Pancreas (tissue), 10 donors: ENCODE measurements around the gene PAX8. TPM values are rescaled to one million over a fixed set of nuclear protein-coding genes. Genes with fewer than 3 reads are reported as not detected.
A peak's percentile ranks its signal among the peaks of the same experiment; 100 is the strongest.

ENCODE experiments used
- ATAC-seq, 4 donors: fragments of 200-7000 bp; cut with Tn5 transposase; one replicate each; pipeline versions ENCODE4 v1.8.0 to v1.9.1; 2020; ENCODE audit warnings: mild to moderate bottlenecking in 4 of 4, moderate library complexity in 4 of 4
- DNase-seq, 6 donors: peaks; one replicate each; pipeline ENCODE4 v3.0.0-alpha.2; 2020
- FAIRE-seq: peaks from 2 replicates; lab custom pipeline; 2012; peaks lifted over from hg19 to GRCh38; lab: Jason Lieb, UNC
- H3K27ac ChIP-seq, 4 donors: fragments of 200-600 bp; sonication (generic); 1 replicate in 3 of 4; 2 replicates in 1 of 4; pipeline versions ENCODE4 v1.5.0 to v1.8.0; 2020
- H3K27me3 ChIP-seq, 4 donors: fragments of 200-600 bp; one replicate each; pipeline ENCODE4 v1.8.0; 2021
- H3K36me3 ChIP-seq, 3 donors: fragments of 200-600 bp; sonication (generic) in 1 of 3; one replicate each; pipeline versions ENCODE4 v1.5.0 to v1.8.0; 2020 to 2021
- H3K4me1 ChIP-seq, 3 donors: fragments of 200-600 bp; one replicate each; pipeline ENCODE4 v1.8.0; 2021
- H3K4me3 ChIP-seq, 4 donors: fragments of 200-600 bp; sonication (generic) in 2 of 4; one replicate each; pipeline versions ENCODE4 v1.5.0 to v1.8.0; 2020 to 2021
- H3K9me3 ChIP-seq, 4 donors: fragments of 200-600 bp; one replicate each; pipeline ENCODE4 v1.8.0; 2021
- WGBS, 2 donors: extraction: QIAGEN DNeasy Blood & Tissue Kit; methylation state at CpG; one replicate each; pipeline ENCODE4 v1.1.7; 2013; 5-methylcytosine and 5-hydroxymethylcytosine counted together
- intact Hi-C, 3 donors: fragments of 100-400 bp; cut with DNase I; formaldehyde crosslinking; loops; one replicate each; pipeline versions ENCODE4 v1.11.1 to v1.14.2; 2022
- polyA plus RNA-seq, 2 donors: library from polyadenylated mRNA; stranded (reverse); fragments of 200-250 nt; gene quantifications; one replicate each; pipeline ENCODE4 v1.2.3, GENCODE V29; 2013
- total RNA-seq, 6 donors: library from RNA; stranded (reverse); fragmentation: NEBNext Ultra II Directional in 4 of 6; extraction: Animal tissue kit (Norgen Biotek cat#: 25700) in 4 of 6; gene quantifications; one replicate each; pipeline versions ENCODE4 v1.2.1 to v1.2.4, GENCODE V29; 2021 to 2023
- TF ChIP-seq, protein P1 (sequence below), 4 donors: fragments of 200-600 bp; sonication (generic) in 3 of 4; IDR thresholded peaks; one replicate each; pipeline versions ENCODE4 v1.5.0 to v1.8.0; 2021; ENCODE audit warnings: antibody characterized with exemption in 4 of 4
- donor health status: healthy with polysubstance abuse.
- donor health status: DM: no; HTN: no; CAD: no; lungs with moderate emphysema.
- donor health status: DM: no; HTN: no; CAD: no.
- donor health status: control.
- donor health status: control.
- donor health status: Bipolar disorder and iron deficiency.
- donor health status: DM: yes; HTN: yes; CAD: no.
- donor health status: DM: no; HTN: no; CAD: no.
- donor health status: DM: no; HTN: no; CAD: no.
- donor health status: DM: yes; HTN: yes; CAD: no.

The PAX8 gene
- total and polyA plus RNA-seq, 8 donors, result 0.23 to 1.1 (median 0.55) TPM; not detected in 2

DNA sequence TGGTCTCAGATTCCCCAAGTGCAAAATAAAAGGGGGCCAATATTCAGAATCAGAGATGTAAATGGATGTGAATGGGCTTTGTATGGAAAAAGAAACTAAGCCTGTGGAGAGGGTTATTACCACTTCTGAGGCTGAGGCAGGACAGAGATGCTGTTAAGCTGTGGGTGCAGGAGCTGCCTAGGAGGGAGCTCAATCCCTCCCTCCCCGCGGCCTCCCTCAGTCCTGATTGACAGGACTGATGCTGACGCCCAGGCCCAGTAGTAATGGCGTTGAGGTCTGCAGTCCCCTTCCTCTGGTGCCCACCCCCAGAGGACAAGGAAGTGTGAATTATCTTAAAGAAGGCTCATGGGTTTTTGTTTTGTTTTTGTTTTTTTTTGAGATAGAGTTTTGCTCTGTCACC lies 64.6 kb downstream of the PAX8 start:
- ATAC-seq (no peak), FAIRE-seq (no peak), DNase-seq (no peak)
- no peaks in the 10 kb centered on the region for H3K27me3 ChIP-seq
- peaks cover 0 to 13% (median 9%) of the 10 kb centered on the region in 3 donors for H3K4me1 ChIP-seq
- TF ChIP-seq, protein P1, sequence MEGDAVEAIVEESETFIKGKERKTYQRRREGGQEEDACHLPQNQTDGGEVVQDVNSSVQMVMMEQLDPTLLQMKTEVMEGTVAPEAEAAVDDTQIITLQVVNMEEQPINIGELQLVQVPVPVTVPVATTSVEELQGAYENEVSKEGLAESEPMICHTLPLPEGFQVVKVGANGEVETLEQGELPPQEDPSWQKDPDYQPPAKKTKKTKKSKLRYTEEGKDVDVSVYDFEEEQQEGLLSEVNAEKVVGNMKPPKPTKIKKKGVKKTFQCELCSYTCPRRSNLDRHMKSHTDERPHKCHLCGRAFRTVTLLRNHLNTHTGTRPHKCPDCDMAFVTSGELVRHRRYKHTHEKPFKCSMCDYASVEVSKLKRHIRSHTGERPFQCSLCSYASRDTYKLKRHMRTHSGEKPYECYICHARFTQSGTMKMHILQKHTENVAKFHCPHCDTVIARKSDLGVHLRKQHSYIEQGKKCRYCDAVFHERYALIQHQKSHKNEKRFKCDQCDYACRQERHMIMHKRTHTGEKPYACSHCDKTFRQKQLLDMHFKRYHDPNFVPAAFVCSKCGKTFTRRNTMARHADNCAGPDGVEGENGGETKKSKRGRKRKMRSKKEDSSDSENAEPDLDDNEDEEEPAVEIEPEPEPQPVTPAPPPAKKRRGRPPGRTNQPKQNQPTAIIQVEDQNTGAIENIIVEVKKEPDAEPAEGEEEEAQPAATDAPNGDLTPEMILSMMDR (IDR thresholded peaks at IDR 0.05), result no peak
- no peak overlapping the region for H3K4me3 ChIP-seq
- WGBS, 2 donors, result 85 to 89% methylated on average over 4 of the region's 4 CpGs
- H3K9me3 ChIP-seq, result no peaks in the 10 kb centered on the region
- intact Hi-C loops, result no loop called here
- H3K36me3 ChIP-seq, result no peaks in the 10 kb centered on the region
- H3K27ac ChIP-seq, result no peak overlapping the region

- intact Hi-C loops, result no loop called here
- no peaks in the 10 kb centered on the region for H3K36me3 ChIP-seq
- TF ChIP-seq, protein P1 (IDR thresholded peaks at IDR 0.05), result no peak
- no peak overlapping the region for H3K4me3 ChIP-seq
- H3K9me3 ChIP-seq, result no peaks in the 10 kb centered on the region
- no peaks in the 10 kb centered on the region for H3K27me3 ChIP-seq
- H3K27ac ChIP-seq, result no peak overlapping the region
- peak in 1 of 6 donors; percentile 26 for DNase-seq
- 87 to 91% methylated on average over 14 of the region's 14 CpGs for WGBS, 2 donors
- no peak for ATAC-seq
- FAIRE-seq, result no peak
- H3K4me1 ChIP-seq, result peaks cover 0 to 7% (median 7%) of the 10 kb centered on the region in 3 donors
These were observed 65.4 kb downstream of the PAX8 start for GRCh38 chr2:113213061-113213930.

- Histone ChIP-seq H3K27me3 (no peaks in the 10 kb centered on the region), H3K36me3 (no peaks in the 10 kb centered on the region), H3K4me3 (no peak overlapping the region), H3K27ac (peak overlapping the region in 1 of 4 donors; percentile 26), H3K9me3 (no peaks in the 10 kb centered on the region), H3K4me1 (no peaks in the 10 kb centered on the region)
- intact Hi-C loops, result no loop called here
- peak in 3 of 4 donors; percentile 52 to 68 (median 64) for ATAC-seq
- TF ChIP-seq, protein P1 (IDR thresholded peaks at IDR 0.05), result no peak
- peak in 1 of 6 donors; percentile 45 for DNase-seq
- FAIRE-seq, result no peak
- WGBS, 2 donors, result 54 to 56% methylated on average over 21 to 26 of the region's 26 CpGs
These were observed 66.3 kb downstream of the PAX8 start for GRCh38 chr2:113212245-113213060.

DNA sequence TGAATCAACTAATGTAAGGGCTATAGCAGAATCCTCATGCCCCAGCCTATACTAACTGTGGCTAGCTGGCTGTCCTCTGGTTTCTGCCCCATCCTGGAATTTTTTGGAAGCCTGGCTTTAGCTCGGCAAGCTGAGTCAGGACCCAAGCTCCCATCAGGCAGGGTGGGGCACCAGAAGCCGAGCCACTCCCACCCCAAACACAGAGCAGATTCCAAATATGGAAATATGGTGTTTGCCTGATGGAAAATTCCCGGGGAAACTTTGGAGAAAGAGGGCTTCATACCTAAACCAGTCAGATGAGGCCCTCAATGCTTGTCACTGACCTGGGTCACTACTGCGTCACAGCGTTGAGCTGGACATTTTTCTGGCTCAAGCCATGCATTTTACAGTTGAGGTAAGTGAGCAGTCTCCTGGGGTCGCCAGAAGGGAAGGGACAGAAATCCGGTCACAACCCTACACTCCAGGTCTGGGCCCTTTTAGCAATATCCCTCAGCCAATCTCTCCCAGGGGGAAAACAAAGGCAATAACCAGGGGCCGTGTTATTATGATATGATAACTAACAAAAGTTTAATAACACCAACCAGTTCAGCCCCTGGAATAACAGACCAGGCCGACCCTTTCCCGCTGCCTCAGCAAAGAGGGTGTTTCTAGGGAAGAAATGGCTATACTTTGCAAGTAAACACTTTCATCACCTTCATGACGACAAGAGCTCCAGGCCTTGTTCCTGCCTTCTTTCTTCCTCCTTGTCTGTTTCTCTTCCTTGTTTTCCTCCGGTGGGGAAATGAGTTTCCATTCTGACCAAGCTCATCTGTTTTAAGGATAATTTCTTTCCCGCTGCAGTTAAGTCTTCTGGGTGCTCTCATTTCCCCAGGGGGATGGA lies 67.3 kb downstream of the PAX8 start:
- ATAC-seq (peak in 2 of 4 donors; percentile 55 to 60), DNase-seq (no peak), FAIRE-seq (no peak)
- WGBS, 2 donors, result 76 to 83% methylated on average over 13 of the region's 13 CpGs
- TF ChIP-seq, protein P1 (IDR thresholded peaks at IDR 0.05), result no peak
- no peaks in the 10 kb centered on the region for H3K9me3 ChIP-seq
- no peaks in the 10 kb centered on the region for H3K27me3 ChIP-seq
- H3K36me3 ChIP-seq, result no peaks in the 10 kb centered on the region
- intact Hi-C loops, result no loop called here
- H3K4me3 ChIP-seq, result no peak overlapping the region
- H3K4me1 ChIP-seq, result peaks cover 0 to 4% (median 0%) of the 10 kb centered on the region in 3 donors
- no peak overlapping the region for H3K27ac ChIP-seq
